Activated CD4-positive, alpha-beta T cell treated with anti-CD3 and anti-CD28 coated beads for 36 hours (primary cell): Measurements from ENCODE around the gene GPC6. TPM values are rescaled to one million over a fixed set of nuclear protein-coding genes. Genes with fewer than 3 reads are reported as not detected.

Source experiments
- ATAC-seq: fragments of 200-7000 bp; cut with Tn5 transposase; one replicate; pipeline ENCODE4 v1.10.0; 2021; ENCODE audit warnings: mild to moderate bottlenecking, moderate library complexity
- CTCF ChIA-PET: fragments of 350-600 bp; sonication (Branson Sonifier 250); formaldehyde crosslinking; loops from one replicate; lab custom pipeline; 2021; ENCODE audit warnings: antibody characterized with exemption; lab: Charles Lee
- POLR2A ChIA-PET: fragments of 350-600 bp; sonication (Branson Sonifier 250); formaldehyde crosslinking; loops from one replicate; lab custom pipeline; 2021; ENCODE audit warnings: antibody characterized with exemption, inconsistent platforms; lab: Charles Lee
- DNase-seq: peaks from one replicate; pipeline ENCODE4 v3.0.0-alpha.2; 2020
- H3K27ac Mint-ChIP-seq: one replicate; pipeline ENCODE4 v1.8.0; 2021; ENCODE audit warnings: mixed read lengths
- H3K27me3 Mint-ChIP-seq: one replicate; pipeline ENCODE4 v1.8.0; 2021; ENCODE audit warnings: mixed read lengths
- H3K36me3 Mint-ChIP-seq: one replicate; pipeline ENCODE4 v1.8.0; 2021; ENCODE audit warnings: low read depth, mixed read lengths
- H3K4me1 Mint-ChIP-seq: one replicate; pipeline ENCODE4 v1.8.0; 2021; ENCODE audit warnings: mixed read lengths
- H3K4me3 Mint-ChIP-seq: one replicate; pipeline ENCODE4 v1.8.0; 2021; ENCODE audit warnings: mild to moderate bottlenecking, moderate library complexity, mixed read lengths
- H3K9me3 Mint-ChIP-seq: one replicate; pipeline ENCODE4 v1.8.0; 2021; ENCODE audit warnings: low read depth, mixed read lengths
- intact Hi-C, 2 experiments: fragments of 100-400 bp; cut with DNase I in 1 of 2; cut with micrococcal nuclease in 1 of 2; formaldehyde crosslinking; loops; one replicate each; pipeline versions ENCODE4 v1.14.2 to v1.15.1; 2022 to 2024; cut with DNase I, micrococcal nuclease
- total RNA-seq, 2 experiments: library from RNA; stranded (reverse); gene quantifications; one replicate each; pipeline ENCODE4 v1.2.3, GENCODE V29; 2021

Gene GPC6
- total RNA-seq, 2 experiments from 2014 or later, result not detected

DNA sequence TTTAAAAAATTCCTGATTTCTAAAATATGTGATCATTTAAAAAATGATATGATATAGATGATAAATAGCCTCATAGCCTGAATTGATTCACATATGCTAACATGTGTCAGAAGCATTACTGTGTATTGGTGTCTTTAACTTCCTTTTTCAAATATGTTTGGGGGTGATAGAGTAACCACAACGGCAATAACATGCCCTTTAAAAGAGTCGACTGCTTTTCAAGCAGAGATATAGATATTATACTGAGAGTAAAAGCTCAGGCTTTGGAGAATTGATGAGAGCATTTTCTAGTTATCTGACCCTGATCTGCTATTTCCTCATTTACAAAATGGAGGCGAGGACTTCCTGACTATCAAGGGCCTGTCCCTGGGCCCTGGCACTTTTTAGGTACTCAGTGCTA is 992.3 kb downstream of the GPC6 start:
- CTCF ChIA-PET, result interaction anchor here (0.5 kb wide), 1 partner anchor 73 kb away, joined by 3 read pairs; no protein-coding TSS in a partner anchor
- DNase-seq, result no peak
- intact Hi-C loops, result no loop called here
- peaks cover 3% of the 10 kb centered on the region for H3K27me3 Mint-ChIP-seq
- H3K9me3 Mint-ChIP-seq, result no peaks in the 10 kb centered on the region
- H3K4me1 Mint-ChIP-seq, result no peaks in the 10 kb centered on the region
- no peak for ATAC-seq
- POLR2A ChIA-PET, result no interaction called here
- no peaks in the 10 kb centered on the region for H3K36me3 Mint-ChIP-seq
- no peak overlapping the region for H3K4me3 Mint-ChIP-seq
- no peak overlapping the region for H3K27ac Mint-ChIP-seq

GRCh38 chr13:94224670-94225069 is 998.1 kb downstream of the GPC6 start:
- CTCF ChIA-PET, result no interaction called here
- Mint-ChIP-seq H3K27ac (no peak overlapping the region), H3K9me3 (no peaks in the 10 kb centered on the region)

DNA sequence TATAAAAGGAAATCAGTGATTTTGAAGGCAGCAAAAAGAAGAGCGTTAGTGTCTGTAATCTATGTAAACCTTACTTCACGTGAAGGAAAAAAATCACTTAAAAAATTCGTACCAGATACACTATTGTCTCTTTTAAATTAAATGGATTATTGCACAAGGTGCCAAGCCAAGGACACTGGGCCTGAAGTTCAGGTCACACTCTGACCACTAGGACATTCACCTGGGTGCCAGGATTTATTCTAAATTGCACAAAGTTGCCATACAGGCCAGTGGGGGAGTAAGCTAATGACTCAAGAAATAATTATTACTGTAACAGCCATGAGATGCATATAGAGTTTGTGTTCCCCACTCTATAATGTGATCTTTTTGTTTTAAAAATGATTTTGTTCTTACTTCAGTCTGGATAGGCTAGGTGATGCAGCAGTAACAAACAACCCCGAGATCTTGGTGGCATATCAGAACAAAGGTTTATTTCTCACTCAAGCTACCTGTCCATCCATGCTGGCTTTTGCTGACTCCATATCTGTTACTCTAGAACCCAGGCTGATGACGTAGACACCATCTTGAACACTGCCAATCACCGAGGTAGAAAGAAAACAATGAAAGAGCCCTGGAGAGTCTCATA is 1000.8 kb downstream of the GPC6 start:
- Mint-ChIP-seq H3K4me1 (no peaks in the 10 kb centered on the region), H3K27me3 (peaks cover 5% of the 10 kb centered on the region), H3K27ac (no peak overlapping the region), H3K36me3 (no peaks in the 10 kb centered on the region), H3K9me3 (no peaks in the 10 kb centered on the region), H3K4me3 (no peak overlapping the region)
- CTCF ChIA-PET, result interaction anchor here (0.7 kb wide), 1 partner anchor 169 kb away, joined by 4 read pairs; no protein-coding TSS in a partner anchor
- intact Hi-C loops, result no loop called here
- POLR2A ChIA-PET, result no interaction called here
- no peak for DNase-seq
- no peak for ATAC-seq

More at GRCh38 chr13:94224670-94225069, 998.1 kb downstream of the GPC6 start:
- POLR2A ChIA-PET, result no interaction called here
- H3K36me3 Mint-ChIP-seq, result no peaks in the 10 kb centered on the region
- no peaks in the 10 kb centered on the region for H3K4me1 Mint-ChIP-seq
- peaks cover 5% of the 10 kb centered on the region for H3K27me3 Mint-ChIP-seq
- intact Hi-C loops, result no loop called here
- DNase-seq (no peak), ATAC-seq (no peak)
- H3K4me3 Mint-ChIP-seq, result no peak overlapping the region

DNA sequence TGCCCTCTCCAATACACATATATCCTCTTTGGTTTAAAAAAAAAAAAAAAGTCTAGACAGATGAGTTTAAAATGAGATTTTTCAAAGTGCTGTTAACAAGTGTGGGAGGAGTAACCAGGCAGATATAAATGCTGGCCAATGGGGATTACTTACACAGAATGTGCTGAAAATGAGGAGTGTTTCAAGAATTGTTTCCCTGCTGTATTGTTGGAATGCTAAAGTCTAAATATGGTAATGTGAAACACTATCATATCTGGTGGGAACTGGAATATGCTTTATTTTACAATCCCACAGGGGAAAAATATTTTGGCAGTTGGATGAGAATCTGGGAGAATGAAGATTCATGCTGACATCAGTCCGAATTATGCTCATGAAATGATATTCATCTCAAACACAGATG is 1002.2 kb downstream of the GPC6 start:
- no peak for ATAC-seq
- Mint-ChIP-seq H3K36me3 (no peaks in the 10 kb centered on the region), H3K4me1 (no peaks in the 10 kb centered on the region)

GRCh38 chr13:94232161-94232950 is 1005.7 kb downstream of the GPC6 start:
- Mint-ChIP-seq H3K4me3 (no peak overlapping the region), H3K4me1 (peaks cover 12% of the 10 kb centered on the region), H3K36me3 (no peaks in the 10 kb centered on the region), H3K9me3 (no peaks in the 10 kb centered on the region), H3K27ac (no peak overlapping the region), H3K27me3 (no peaks in the 10 kb centered on the region)
- DNase-seq (no peak), ATAC-seq (no peak)
- intact Hi-C loops, result loop anchor here in 1 of 2 experiments (10.0 kb wide), 1 partner anchor 372 kb away; the partner anchor contains the start of gene GPR180
- POLR2A ChIA-PET, result no interaction called here
- CTCF ChIA-PET, result interaction anchor here (0.6 to 1.0 kb wide), 2 partner anchors 130 to 194 kb away, joined by 3 to 6 read pairs; no protein-coding TSS in a partner anchor

More for the DNA sequence above, 1002.2 kb downstream of the GPC6 start:
- intact Hi-C loops, result no loop called here
- no peak for DNase-seq
- ChIA-PET POLR2A (no interaction called here), CTCF (no interaction called here)
- Mint-ChIP-seq H3K9me3 (no peaks in the 10 kb centered on the region), H3K27ac (no peak overlapping the region), H3K4me3 (no peak overlapping the region), H3K27me3 (peaks cover 2% of the 10 kb centered on the region)

DNA sequence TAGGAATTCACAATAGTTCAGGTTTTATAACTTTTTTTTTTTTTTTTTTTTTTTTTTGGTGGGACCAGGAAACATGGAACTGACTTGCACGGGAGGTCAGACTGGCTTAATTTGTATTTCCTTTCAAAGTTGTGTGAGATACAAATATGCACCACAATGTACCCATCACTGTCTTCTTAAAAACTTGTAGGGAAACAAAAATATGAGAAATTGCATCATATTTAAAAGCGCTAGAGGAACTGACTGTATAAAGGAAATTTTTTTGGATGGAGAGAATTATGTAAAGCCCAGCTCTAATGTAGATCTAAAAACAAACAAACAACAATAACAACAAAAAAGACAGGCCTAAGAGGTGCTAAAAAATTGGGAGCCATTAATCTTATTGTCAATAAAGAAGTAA is 1006.3 kb downstream of the GPC6 start:
- no peaks in the 10 kb centered on the region for H3K9me3 Mint-ChIP-seq
- CTCF ChIA-PET, result no interaction called here
- H3K4me3 Mint-ChIP-seq, result no peak overlapping the region
- peaks cover 18% of the 10 kb centered on the region for H3K4me1 Mint-ChIP-seq
- H3K27me3 Mint-ChIP-seq, result no peaks in the 10 kb centered on the region
- no peak overlapping the region for H3K27ac Mint-ChIP-seq
- H3K36me3 Mint-ChIP-seq, result no peaks in the 10 kb centered on the region
- ATAC-seq (no peak), DNase-seq (no peak)
- intact Hi-C loops, result loop anchor here in 1 of 2 experiments (10.0 kb wide), 1 partner anchor 372 kb away; the partner anchor contains the start of gene GPR180
- POLR2A ChIA-PET, result no interaction called here

GRCh38 chr13:94233401-94233800 is 1006.8 kb downstream of the GPC6 start:
- ATAC-seq (no peak), DNase-seq (no peak)
- H3K27me3 Mint-ChIP-seq, result no peaks in the 10 kb centered on the region
- H3K9me3 Mint-ChIP-seq, result no peaks in the 10 kb centered on the region
- no peak overlapping the region for H3K4me3 Mint-ChIP-seq
- CTCF ChIA-PET, result no interaction called here
- intact Hi-C loops, result loop anchor here in 1 of 2 experiments (10.0 kb wide), 1 partner anchor 371 kb away; the partner anchor contains the start of gene GPR180
- POLR2A ChIA-PET, result no interaction called here
- no peak overlapping the region for H3K27ac Mint-ChIP-seq
- no peaks in the 10 kb centered on the region for H3K36me3 Mint-ChIP-seq
- H3K4me1 Mint-ChIP-seq, result peaks cover 23% of the 10 kb centered on the region

- H3K27me3 Mint-ChIP-seq, result no peaks in the 10 kb centered on the region
- no peak for ATAC-seq
- POLR2A ChIA-PET, result no interaction called here
- H3K27ac Mint-ChIP-seq, result no peak overlapping the region
- no peaks in the 10 kb centered on the region for H3K36me3 Mint-ChIP-seq
- DNase-seq, result no peak
- peaks cover 27% of the 10 kb centered on the region for H3K4me1 Mint-ChIP-seq
- no peaks in the 10 kb centered on the region for H3K9me3 Mint-ChIP-seq
- intact Hi-C loops, result loop anchor here in 1 of 2 experiments (10.0 kb wide), 1 partner anchor 371 kb away; the partner anchor contains the start of gene GPR180
- H3K4me3 Mint-ChIP-seq, result no peak overlapping the region
- CTCF ChIA-PET, result no interaction called here
Measured at GRCh38 chr13:94233837-94234236, 1007.2 kb downstream of the GPC6 start.

DNA sequence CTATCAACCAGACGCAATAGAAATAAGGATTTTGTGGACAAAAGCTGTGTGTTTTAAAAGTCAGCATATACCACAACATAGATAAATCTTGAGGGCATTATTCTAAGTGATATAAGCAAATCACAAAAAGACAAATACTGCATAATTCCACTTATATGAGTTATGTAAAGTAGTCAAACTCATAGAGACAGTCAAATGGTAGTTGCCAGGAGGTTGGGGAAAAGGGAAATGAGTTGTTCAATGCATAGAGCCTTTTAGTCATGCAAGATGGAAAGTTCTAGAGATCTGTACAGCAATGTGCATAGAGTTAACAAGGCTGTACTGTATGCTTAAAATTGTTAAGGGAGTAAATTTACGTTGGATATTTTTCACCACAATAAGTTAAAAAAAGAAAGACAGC is 1008.1 kb downstream of the GPC6 start:
- ATAC-seq (no peak), DNase-seq (no peak)
- intact Hi-C loops, result loop anchor here (5.0 to 10.0 kb wide), 4 partner anchors 118 to 370 kb away; partner anchors contain the start of gene GPR180 (in 1 of the 2)
- ChIA-PET CTCF (no interaction called here), POLR2A (no interaction called here)
- Mint-ChIP-seq H3K9me3 (no peaks in the 10 kb centered on the region), H3K4me3 (no peak overlapping the region), H3K27me3 (no peaks in the 10 kb centered on the region), H3K36me3 (no peaks in the 10 kb centered on the region), H3K27ac (no peak overlapping the region), H3K4me1 (peaks cover 36% of the 10 kb centered on the region)

- H3K4me3 Mint-ChIP-seq, result no peak overlapping the region
- ATAC-seq, result no peak
- DNase-seq, result no peak
- intact Hi-C loops, result loop anchor here (5.0 to 10.0 kb wide), 4 partner anchors 116 to 369 kb away; partner anchors contain the start of gene GPR180 (in 1 of the 2)
- ChIA-PET CTCF (interaction anchor here (1.0 kb wide), 1 partner anchor 380 kb away, joined by 3 read pairs; no protein-coding TSS in a partner anchor), POLR2A (no interaction called here)
- no peaks in the 10 kb centered on the region for H3K36me3 Mint-ChIP-seq
- no peaks in the 10 kb centered on the region for H3K27me3 Mint-ChIP-seq
- H3K27ac Mint-ChIP-seq, result no peak overlapping the region
- H3K9me3 Mint-ChIP-seq, result no peaks in the 10 kb centered on the region
- H3K4me1 Mint-ChIP-seq, result peaks cover 38% of the 10 kb centered on the region
Measured at GRCh38 chr13:94236132-94236531, 1009.5 kb downstream of the GPC6 start.

DNA sequence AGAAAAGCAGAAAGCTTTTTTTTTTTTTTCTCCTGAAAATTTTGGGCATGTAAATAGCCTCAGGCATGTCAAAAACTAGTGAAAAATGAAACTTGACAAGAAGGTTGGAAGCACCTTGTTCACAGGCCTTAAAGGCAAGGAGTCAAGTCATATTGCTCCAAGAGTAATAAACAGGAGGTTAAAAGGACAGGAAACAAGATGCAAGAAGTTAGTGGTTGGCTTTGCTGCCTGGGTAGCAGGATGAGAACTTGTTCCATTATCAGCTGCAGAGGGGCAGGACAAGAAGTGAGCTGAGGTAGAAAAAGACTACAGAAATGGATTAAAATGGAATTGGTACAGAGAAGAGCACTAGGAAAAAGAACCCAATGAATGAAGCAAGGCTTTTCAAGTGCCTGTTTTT is 1010.3 kb downstream of the GPC6 start:
- Mint-ChIP-seq H3K4me1 (peaks cover 38% of the 10 kb centered on the region), H3K27ac (no peak overlapping the region), H3K27me3 (no peaks in the 10 kb centered on the region), H3K4me3 (no peak overlapping the region), H3K9me3 (no peaks in the 10 kb centered on the region), H3K36me3 (no peaks in the 10 kb centered on the region)
- intact Hi-C loops, result loop anchor here (5.0 to 10.0 kb wide), 4 partner anchors 115 to 368 kb away; partner anchors contain the start of gene GPR180 (in 1 of the 2)
- CTCF ChIA-PET, result no interaction called here
- peak; percentile 11 for DNase-seq
- POLR2A ChIA-PET, result no interaction called here
- ATAC-seq, result peak; percentile 69
